H4 (cell line): ENCODE results near the gene TC2N. TPM values are rescaled to one million over a fixed set of nuclear protein-coding genes. Genes with fewer than 3 reads are reported as not detected.
A peak's percentile ranks its signal among the peaks of the same experiment; 100 is the strongest.
"Not testable (repeated sequence)": the region's sequence is repeated elsewhere in the genome, so short reads cannot be mapped to it uniquely, and the experiment has no call there.

Source experiments
- DNase-seq: peaks from one replicate; pipeline ENCODE4 v3.0.0-alpha.2; 2015; ENCODE audit warnings: low spot score
- total RNA-seq: library from RNA; depleted of rRNA; stranded (reverse); fragments of >200 nt; shearing (Covaris generic); gene quantifications from 2 replicates; pipeline ENCODE4 v1.2.3, GENCODE V29; 2014

Gene TC2N
- total RNA-seq, 1 experiment from 2014 or later: 3.1 TPM

DNA sequence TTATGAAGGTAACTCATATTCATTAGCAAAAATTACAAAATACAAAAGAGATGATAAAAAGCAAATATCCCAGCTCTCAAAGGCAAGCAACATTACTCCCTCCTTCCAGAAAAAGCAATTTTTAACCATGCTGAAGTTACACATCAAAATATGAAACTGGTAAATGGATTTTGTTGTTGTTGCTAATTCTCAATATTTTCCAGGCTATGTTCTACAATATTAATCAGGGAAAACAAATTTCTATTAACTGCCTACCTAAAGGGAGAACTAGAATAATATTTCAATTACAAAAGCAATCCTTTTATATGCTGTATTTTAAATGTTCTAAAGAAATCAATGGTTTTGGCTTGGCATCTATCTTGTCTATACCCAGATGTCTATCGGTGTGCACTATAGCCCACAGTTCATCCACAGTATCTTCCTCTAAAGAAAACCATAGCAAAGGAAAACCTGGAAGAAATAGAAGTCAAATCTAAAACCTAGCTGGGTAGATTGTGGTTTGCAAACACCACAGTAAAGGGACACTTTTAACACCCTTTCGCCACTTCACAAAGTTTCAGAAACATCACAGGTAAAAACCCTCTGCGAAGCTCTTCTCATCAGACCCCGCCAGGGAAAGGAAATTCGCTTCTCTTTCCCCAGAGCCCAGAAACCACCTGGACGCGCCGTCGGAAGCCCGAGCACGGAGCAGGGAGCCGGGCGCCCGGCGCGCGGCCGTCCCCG lies 32.0 kb downstream of the TC2N start:
- DNase-seq: no peak

DNA sequence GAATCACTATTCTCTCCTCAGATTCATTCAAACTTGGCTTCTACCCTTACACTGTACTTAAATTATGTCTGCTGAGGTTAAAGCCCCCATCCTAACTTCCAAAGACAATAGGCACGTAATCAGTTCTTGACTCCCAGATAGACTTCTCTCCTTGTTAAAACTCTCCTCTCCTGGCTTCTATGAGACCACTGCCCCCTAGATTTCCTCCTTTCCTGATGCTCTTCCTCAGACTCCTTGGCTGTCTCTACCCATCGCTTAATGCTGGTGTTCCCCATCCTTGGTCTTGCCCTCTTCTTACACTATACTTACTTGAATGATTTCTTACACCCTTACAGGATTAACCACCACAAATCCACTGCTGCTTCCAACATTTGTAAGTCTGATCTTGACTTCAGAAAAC lies 32.8 kb downstream of the TC2N start:
- no peak for DNase-seq

DNA sequence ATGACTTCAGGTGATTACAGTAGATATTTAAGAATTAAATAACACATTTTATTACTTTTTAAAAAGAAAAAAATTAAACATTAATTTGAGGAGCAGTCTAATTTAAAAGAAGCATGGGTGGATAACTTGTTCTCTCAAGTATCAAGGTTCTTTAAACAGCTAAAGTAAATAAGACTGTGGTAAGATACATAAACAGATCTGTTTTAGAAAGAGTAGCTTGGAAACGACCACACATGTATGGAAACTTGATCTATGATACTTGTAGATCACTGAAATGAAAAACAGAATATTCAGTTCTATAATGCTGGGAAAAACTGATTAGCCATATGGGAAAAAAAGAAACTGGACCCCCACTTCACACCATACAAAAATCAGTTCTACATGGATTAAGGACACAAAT lies 36.0 kb downstream of the TC2N start:
- no peak for DNase-seq

DNA sequence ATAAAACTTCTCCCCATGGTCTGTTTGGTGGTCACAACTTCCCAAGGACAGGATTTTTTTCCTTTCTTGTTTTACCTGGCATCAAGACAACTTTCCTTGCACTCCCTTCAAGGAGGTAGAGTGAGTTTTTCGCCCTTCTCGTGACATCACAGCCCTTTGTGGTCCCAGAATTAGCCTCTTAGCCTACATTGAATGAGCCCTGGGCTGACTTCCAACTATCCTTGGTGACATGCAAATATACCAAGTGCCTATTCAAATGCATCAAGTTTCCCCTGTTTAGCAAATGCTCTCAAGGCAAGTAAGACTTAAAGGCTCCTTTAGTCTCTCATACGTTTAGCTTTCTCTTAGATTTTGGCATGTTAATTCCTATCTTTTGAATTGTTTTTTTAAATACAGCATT lies 36.6 kb downstream of the TC2N start:
- DNase-seq: peak; percentile 80

DNA sequence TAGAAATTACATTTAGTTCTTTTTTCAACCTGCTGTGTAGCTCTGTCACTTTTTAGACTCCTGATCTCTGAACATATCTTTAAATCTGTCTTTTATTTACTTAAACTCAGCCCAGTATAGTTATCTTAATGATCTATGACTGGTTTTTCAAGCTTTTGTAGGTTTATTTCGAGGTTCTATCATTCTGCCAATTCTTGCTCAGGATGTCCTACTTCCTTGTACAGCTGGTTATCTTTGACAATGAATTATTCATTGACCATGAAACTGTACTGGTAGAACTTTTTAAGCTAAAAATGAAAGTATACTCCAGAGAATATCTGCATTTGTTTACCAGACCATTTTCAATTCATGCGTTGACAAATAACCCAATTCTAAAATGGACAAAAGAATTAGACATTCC lies 37.8 kb downstream of the TC2N start:
- no peak for DNase-seq

DNA sequence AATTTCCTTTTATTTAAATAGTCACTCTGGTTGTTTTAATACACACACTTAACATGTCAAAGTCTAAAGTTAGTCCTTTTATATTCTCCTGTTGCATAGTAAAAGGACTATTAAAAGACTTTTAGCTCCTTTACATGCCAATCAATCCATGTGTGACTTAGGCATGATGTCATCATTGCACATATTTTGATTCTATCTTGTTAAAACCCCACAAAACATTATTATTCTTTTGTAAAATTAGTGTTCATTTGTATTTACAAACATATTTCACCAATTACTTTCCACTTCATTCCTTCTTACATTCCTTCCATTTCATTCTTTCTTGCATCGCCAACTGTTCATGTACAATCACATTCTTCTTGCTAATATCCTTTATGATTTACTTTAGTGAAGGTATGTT lies 39.6 kb downstream of the TC2N start:
- DNase-seq: no peak

DNA sequence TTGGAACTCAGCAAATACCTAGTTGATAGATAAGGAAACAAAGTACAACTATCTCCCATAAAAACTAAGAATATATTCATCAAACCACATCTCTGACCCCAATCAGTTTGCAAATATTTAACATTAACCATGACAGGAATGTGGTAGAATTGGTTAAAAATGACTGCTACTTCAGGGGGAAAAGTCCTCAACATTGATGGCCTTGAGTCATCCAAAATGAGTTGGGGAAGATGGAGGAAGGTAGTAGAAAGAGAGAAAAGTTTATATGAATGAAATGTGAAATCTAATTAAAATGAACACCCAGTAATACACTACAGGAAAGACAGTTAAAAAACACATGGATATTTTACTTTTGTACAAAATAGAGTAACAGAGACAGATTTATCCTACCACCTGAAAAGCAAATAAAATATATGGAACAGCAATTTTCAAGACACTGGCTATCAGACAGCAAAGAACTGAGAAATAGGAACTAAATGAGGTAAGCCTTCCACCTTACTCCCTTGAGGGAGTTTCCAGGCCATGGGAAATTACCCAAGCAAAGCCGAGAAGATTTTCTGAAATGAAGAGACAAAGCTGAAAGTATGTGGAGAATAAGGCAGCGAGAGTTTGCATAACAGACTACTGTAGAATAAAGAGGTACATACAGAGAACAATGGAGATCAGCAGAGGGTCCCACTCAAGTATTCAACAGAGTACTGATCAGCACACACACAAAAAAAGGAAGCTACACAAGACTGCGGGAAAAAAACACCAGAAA lies 49.6 kb downstream of the TC2N start:
- no peak for DNase-seq

DNA sequence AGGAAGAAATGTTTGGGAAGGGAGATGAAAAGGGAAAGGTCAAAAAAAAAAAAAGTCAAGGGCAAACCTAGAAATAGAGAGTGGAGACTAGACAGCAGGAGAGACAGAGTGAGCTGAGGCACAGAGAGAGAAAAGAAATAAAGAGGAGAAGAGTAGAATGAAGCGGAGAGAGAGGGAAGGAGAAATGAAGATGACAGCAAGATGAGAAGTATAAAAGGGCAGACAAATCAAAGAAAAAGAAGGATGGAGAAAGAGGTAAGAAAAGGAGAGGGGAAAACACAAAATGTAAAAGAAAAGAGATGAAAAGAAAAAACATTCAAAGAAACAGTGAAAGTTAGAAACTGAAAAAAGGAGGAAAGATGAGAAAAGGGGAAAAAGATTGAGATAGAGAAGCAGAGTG lies 53.0 kb downstream of the TC2N start:
- no peak for DNase-seq

DNA sequence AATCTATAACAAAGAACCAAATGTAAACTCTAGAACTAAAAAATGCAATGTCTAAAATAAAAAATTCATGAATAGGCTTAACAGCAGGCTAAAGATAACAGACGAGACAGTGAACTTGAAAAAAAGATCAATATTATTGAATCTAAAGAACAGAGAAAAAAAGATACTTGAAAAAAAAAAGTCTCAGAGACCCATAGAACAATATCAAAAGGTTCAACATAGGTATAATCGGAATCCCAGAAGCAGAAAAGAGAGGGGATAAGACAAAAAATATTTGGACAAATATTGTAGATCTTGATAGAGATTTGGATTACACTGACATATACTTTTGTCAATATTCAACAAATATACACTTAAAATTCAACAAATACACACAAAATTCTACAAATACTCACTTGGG lies 56.6 kb downstream of the TC2N start:
- DNase-seq: no peak

DNA sequence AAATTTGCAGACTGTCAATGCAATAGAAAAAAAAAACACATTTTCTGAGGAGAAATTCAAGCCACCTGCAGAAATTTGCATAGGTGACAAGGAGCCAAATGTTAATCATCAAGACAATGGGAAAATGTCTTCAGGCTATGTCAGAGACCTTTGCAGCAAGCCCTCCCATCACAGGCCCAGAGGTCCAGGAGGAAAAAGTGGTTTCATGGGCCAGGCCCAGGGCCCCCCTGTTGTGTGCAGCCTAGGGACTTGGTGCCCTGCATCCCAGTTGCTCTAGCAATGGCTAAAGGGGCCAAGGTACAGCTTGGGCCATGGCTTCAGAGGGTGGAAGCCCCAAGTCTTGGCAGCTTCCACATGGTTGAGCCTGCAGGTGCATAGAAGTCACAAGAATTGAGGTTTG lies 60.6 kb downstream of the TC2N start:
- no peak for DNase-seq

DNA sequence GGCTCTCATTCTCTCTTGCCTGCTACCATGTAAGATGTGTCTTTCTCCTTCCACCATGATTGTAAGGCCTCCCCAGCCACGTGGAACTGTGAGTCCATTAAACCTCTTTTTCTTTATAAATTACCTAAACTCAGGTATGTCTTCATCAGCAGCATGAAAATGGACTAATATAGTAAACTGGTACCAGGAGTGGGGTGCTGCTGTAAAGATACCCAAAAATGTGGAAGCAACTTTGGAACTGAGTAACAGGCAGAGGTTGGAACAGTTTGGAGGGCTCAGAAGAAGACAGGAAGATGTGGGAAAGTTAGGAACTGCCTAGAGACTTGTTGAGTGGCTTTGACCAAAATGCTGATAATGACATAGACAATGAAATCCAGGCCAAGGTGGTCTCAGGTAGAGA lies 61.2 kb downstream of the TC2N start:
- not testable (repeated sequence) for DNase-seq

DNA sequence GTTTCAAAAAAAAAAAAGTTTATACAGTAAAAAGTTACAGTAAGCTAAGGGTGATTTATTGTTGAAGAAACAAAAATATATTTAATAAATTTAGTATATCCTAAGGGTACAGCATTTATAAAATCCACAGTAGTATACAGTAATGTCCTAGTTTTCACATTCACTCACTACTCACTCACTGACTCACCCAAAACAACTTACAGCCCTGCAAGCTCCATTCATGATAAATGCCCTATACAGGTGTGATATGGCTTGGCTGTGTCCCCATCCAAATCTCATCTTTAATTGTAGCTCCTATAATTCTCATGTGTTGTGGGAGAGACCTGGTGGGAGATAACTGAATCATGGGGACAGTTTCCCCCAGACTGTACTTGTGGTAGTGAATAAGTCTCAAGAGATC lies 61.7 kb downstream of the TC2N start:
- no peak for DNase-seq

DNA sequence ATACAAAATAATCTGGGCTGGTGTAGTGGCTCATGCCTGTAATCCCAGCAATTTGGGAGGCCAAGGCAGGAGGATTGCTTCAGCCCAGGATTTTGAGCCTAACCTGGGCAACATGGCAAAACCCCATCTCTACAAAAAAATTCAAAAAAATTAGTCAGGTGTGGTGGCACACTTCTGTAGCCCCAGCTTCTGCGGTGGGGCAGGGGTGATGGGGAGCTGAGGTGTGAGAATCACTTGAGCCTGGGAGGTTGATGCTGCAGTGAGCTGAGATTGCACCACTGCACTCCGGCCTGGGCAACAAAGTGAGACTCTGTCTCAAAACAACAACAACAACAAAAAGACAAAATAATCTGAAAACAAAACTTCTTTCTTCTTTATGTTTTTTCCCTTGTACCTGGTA lies 66.0 kb downstream of the TC2N start:
- DNase-seq: no peak

DNA sequence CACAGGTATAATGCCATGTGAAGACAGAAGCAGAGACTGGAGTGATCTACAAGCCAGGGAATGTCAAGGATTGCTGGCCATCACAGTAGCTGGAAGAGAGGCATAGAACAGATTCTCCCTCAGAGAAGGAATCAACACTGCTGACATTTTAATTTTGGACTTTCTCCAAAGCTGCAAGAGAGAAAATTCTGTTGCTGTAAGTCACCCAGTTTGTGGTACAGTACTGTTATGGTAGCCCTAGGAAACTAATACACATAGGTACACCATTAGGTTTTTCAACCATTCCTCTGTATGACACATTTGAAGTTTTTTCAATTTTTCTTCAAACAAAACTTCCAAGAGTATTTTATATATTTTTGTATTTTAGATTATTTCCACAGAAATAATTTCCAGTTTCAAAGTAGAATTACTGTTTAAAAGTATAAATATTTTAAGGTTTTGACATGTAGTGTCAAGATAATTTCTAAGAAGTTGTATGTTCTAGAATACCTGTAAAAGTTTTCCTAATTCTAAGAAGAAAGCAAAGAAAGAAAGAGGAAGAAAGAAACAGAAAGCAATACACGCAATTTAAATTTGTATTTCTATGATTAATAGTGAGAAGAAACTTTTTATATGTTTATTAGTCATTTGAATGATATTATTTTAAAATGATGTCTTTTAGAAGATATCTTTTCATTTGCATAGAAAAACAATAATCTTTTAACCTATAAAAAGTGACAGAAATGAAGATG lies 70.6 kb downstream of the TC2N start:
- no peak for DNase-seq

DNA sequence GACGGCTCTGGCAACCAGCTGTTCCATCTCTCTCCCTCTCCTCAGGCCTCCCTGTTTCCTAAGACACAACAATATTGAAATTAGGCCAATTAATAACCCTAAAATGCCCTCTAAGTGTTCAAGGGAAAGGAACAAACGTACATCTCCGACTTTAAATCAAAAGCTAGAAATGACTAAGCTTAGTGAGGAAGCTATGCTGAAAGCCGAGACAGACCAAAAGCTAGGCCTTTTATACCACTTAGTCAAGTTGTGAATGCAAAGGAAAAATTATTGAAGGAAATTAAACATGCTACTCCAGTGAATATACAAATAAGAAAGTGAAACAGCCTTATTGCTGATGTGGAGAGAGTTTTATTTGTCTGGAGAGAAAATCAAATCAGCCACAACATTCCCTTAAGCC lies 73.6 kb downstream of the TC2N start:
- DNase-seq: no peak

DNA sequence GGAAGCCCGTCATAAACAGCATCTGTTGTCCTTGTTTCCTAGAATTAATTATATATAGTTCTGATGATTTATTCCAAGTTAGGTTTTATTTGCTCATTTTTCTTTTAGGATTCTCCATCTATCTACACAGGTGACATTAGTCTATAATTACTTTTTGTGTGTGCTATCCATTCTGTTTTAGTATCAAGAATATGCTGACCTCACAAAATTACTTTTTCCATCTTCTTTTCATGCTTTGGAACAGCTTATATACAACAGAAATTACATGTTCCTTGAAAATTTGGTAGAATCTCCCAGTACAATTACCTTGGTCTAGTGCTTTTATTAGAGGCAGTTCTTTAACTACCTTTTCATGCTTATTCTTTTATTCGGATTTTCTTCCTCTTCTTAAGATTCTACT lies 81.1 kb downstream of the TC2N start:
- no peak for DNase-seq

DNA sequence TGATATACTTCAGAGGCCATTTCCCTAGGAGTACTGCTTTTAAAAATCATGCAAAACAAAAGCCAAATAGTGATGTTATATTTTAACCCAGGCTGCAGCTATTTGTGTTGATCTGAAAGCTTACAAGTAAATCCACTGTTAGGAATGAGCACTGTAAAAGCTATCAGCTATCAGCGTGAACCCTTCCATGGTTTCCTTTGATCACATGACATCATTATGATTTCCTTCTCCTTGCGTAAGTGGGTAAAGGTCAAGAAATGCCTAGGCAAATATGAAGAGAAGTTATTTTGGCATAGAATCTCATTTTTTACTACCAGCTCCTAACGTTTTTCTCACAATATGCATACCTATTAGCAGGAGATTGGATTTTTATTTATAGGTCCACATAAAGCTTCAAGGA lies 86.9 kb downstream of the TC2N start:
- no peak for DNase-seq

DNA sequence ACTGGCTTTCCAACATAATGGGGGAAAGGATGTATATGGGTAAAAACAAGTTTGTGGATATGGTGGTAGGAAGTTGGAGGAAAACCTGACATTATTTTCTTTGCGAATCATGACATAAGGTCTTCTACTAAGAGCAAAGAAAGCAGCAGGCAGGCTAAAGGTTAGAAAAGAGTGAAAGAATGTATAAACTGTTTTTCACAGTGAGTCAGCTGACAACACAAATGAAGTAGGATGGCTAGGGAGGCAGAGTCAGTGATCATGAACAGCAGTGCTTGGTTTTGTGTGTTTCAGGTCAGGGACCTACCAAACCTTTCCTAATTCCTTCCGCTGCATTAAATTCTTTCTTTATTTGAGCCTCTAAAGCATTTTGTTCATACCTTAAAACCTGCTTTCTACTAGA lies 89.1 kb downstream of the TC2N start:
- no peak for DNase-seq

DNA sequence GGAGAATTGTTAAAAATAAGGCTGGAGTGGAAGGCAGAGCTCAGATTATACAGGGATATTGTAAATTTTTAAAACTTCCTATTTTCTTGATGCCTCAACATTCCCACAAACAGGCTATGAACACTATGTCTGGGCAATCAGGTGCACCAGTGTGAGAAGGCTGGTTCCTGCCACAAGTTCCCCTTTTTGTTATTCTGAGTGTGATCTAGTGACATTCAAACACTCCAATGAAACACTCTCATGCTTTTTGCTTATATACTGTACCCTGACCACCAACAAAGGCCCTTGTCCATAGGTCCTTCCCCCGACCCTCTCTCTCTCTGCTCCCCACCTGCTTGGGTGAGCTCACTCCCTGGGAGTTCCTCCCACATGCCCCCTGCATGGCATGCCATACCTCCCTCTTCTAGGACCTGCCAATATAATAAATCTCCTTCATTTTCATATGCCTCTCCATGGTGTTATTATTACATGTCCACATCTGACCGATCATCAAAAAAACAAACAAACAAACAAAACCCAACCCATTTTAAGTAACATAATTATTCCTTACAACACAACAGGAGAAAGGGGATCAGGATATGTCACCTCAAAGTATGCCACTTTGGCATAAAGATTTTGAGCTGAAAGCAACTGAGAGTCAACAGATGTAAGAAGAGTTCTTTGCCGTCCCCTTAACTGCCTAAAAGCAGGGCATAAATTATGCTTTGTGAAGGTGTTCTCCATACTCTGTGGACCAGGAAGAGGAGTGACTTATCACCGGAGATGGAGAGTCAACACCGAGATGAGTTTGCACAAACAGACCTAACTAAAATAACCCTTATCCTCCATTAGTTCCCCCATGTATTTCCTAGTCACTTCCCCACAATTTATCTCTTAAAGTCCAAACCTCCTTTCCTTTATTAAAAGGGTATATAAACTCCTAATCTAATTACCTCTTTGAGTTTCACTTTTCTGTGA lies 92.9 kb downstream of the TC2N start:
- no peak for DNase-seq

DNA sequence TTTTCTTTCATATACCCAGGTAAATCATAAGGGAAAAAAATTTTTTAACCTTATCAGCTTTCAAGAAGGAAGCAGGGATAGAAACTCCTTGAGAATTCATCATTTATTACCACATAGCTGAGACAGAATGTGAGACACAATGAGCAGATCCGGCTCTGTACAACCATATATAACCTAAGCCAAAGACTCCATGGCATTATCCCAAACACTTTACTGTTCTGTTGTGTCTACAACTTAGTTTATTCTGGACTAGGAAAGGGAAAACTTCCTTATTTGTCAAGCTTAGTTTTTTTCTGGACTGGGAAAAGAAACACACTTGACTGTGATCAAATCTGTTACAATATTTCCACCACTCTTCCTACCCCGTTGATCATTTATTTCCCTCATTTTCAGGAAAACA lies 97.2 kb downstream of the TC2N start:
- no peak for DNase-seq

DNA sequence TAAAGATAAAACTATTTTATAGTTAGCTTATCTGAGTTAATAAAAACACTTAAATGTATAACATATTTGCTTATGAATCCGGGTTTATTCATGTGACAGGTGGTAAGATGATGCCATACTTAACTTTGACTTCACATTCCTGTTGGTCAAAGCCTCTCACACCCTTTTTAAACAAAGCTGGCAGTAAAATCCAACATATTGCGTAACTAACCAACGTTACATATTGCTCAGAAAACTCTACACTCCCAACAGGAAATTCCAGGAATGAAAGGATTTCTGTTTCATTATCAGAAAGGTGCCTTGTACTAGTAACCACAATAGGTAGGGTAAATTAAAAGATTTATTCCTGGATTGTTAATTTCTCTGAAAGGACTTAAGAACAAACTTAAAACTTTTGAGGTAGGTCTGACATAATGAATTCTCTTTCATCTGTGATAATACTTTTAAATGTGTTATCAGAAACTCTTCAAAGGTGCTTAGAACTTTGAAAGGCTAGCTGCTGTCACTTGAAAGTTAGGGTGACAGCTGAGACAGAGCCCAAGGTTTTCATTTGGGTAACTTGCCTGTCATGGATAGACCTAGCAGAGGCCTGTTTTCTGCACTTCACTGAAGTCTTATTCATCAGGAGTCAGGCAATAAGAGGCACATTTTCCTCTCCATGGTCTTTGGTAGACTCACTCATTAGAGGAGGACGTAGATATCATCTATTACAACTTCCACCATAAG lies 111.6 kb downstream of the TC2N start:
- DNase-seq: peak; percentile 73
